HG03039 (cell line): ENCODE measurements around the gene HOXD8.

Experiments
- ATAC-seq: cut with Tn5 transposase; IDR thresholded peaks from one replicate; pipeline ENCODE4 v1.9.1; 2021; ENCODE audit warnings: mild to moderate bottlenecking, moderate library complexity; ENCODE audit not compliant: unreplicated experiment

Gene HOXD8

DNA sequence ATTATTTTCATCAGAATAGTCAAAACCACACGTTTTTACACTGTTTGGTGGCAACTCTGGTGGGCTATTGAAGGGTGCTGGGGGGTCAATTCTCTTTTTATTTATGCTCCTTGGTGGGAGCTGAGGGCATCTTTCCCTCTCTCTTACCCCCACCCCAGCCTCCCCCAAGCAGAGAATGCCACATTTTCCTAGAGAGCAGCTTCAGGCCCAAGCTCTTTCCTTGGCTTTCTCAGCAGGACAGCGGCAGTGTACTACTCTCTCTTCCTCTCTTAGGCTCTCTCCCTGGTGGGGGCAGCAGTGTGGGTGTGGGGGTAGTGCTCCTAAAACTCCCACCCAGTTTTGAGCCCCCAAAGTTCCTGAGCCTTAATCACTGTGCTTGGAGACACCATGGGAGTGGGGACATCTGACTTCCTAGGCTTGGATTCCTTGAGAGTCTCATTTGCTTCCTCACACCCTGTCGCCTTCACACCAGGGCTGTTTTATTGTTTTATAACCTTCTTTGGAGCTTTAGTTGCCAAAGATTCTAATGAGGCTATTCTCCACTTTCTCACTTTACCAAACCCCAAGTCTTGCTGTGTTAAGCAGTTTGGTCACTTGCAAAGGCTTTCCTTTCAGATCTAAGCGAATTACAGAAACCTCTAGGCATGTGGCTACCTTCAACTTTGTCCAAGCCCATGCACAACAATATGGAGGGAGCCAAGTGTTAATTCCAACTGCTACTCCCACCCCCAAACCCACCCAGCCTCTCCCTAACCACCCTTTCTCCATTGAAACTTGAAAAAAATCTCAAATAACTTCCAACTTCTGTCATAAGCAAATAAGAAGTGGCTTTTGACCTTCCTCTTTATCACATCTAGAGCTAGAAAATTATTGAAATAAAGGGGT lies 15.8 kb downstream of the HOXD8 start:
- ATAC-seq = no peak

DNA sequence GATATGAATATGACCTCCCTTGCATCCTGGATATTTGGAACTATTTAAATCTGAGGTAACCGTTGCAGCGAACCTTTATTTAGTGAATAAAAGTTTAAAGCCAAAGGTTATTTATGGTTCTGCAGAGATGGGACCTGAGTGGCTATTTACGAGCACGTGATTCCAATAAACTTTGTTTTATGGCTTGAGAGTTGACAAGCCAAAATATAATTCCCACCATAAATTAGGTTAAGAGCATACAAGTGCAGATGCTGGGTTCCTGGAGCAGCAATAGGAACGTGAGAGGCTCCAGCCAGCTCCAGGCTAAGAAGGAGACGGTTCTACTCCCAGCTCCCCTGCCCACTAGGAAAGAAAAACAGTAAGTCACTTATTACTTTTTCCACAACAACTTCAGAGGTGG lies 16.6 kb downstream of the HOXD8 start:
- no peak for ATAC-seq

DNA sequence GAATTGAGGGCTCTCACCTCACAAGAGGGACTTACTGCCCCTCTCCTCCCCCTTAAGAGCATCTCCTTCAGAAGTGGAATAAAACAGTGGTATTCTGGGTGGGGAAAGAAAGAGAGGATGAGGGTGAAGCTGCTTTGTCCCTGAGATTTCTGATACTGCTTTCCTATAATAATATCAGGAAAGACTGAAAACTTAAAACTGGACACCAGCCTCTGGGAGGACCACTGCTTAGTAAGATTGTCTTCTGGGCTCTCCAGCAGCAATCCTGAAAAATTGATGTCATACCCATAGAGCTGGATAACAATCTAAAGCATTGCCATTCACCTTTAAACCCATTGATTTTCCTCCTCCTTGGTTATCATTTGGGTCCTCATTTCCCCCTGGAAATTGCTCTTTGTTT lies 17.1 kb downstream of the HOXD8 start:
- ATAC-seq = no peak

DNA sequence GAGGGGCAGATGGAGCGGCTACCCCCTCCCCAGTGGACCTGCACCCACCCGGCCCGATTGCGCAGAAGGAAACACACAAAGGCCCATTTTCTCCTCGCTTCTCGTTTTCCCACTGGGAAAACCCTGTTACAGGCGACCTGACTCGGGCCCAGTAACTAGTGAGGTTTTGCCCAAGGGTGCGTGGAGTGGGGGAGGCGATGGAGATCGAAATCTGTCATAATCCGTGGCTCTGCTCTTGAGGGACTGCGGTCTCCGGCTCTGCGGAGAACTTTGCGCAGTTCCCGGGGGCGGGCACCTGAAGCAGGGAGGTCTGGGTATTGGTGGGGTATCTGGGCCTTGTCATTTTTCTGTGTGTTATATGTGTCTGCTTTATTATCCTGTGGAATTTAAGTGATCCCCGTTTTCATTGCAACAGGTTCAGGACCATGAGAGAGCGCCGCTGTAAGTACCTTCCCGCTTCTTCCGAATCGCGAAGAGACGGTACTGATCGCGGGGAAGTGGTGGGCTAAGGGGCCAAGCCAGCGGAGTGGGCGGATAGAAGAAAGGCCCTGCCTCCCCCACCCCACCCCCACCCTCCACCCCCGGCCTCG lies 17.8 kb downstream of the HOXD8 start:
- no peak for ATAC-seq

DNA sequence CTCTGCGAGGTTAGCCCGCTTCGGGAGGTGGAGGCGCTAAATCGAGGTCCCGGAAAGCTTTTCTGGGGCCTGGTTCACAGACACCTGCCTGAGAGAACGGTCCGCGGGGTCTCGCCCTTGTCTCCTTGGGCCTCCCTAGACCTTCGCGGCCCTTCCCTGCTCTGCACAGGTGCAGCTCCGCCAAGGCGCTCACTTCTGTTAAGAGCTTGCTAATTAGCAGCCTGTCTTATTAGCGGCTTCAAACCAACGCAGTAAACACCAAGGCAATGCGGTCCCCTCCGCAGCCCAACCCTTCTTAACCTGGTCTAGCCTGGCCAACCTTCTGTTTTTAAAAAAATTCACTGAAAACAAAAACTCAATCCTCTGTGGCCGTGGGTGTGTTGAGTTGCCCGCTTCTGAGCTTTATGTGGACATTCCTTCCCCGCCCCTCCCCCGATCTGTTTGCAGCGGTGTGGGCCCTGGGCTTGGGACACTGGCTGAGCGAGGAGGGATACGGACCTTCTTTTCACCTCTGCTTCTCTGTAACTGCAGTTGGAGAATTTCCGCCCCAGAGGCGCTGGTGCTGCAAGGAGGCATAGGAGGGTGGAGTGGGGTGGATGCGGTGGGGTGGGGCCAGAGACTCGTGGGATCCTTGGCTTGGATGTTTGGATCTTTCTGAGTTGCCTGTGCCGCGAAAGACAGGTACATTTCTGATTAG lies 18.4 kb downstream of the HOXD8 start:
- no peak for ATAC-seq

DNA sequence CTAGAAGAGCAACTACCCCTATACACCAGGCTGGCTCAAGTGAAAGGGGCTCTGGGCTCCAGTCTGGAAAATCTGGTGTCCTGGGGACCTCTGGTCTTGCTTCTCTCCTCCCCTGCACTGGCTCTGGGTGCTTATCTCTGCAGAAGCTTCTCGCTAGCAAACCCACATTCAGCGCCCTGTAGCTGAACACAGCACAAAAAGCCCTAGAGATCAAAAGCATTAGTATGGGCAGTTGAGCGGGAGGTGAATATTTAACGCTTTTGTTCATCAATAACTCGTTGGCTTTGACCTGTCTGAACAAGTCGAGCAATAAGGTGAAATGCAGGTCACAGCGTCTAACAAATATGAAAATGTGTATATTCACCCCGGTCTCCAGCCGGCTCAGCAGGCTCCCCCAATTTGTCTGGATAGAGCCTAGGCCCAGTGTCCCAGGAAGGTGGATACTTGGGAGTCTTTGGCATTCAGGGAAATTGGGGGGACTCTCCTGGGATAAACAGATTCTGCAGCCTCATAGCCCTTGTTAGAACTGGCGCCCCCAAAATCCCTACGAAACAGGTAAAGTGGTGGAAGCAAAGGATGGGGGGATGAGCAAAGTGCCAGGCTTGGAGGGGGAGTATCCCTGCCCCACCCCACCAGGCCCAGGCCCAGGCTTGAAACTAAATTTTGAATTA lies 19.4 kb downstream of the HOXD8 start:
- ATAC-seq = no peak

DNA sequence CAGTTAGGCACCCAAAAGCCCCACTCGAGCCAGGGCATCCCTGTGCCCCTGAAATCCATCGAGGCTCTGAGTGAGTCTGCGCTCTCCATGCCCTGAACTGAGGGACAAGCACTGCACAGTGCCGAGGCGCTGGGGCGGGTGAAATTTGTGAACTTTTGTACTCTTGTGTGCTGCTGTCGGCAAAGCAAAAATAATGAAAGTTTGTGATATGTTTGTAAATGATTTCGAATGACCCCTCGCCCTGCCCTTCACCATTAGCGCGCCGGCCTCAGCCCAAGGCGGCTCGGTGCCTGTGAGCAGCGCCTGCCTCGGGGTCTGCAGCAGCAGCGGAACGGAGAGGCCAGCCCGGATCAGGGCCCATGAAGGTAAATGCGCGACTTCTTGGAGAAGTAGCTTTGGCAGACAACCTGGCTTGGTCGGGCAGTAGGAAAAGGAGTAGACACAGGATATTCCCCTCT lies 20.0 kb downstream of the HOXD8 start:
- no peak for ATAC-seq

DNA sequence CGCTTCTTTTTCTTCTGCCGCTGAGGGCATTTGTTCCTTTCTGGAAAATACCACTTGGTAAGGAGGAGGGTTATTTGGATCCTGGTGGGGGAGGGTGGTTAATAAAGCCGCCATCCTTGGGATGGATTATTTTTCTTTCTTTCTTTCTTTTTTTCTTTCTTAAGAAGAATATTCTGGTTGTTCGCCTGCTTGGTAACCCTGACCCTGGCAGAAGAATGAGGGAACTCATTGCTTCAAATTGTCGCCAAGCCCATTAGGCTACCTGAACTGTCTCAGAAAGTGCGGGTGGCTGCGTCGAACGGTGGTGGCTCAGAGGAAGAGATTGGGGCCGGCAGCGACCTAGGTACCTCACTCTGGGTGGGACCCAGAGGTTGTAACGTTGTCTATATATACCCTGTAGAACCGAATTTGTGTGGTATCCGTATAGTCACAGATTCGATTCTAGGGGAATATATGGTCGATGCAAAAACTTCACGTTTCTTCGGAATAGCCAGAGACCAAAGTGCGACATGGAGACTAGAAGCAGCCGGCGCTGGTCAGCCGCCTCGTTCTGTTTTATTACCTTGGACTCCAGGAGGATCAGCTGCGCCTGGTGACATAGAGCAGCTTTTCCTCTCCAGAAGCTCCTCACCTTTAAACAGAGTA lies 20.6 kb downstream of the HOXD8 start:
- ATAC-seq = no peak

DNA sequence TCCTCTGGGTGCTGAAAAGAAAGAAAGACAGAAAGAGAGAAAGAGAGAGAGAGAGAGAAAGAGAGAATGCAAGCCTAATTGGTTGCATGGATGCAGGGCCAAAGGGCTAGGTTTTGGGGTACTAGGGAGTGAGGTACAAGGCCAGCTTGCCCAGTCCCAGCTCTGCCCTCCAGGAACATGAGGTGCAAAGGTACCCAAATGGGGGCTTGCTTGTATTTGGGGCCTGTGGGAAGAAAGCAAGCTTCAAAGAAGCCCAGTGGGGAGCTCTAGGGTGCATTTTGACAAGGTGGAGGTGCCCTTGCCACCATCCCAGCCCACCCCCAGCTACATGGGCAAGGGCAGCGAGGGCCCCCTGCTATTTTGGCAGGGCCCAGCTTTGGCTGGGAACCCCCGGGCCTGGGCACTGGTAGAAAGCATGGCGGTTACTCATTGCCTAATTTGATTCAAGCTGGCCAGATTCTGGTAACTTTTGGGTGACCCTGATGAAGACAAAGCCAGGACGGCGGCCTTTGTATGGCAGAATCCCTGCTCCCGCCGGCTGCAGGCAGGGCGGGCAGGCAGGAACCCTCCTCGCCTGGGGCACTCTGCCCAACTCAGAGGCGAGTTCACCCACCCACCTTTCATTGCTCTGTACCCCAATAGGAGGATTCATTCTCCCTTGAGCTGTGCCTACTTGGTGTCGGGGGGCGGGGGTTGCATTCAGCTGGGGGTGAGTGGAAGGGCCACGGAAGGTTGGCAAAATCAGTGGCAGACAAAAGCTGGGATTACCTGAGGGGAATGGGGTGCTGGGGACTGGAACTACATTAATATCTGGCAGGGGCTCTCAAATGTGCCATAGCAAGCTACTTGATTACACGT lies 21.3 kb downstream of the HOXD8 start:
- ATAC-seq = no peak

DNA sequence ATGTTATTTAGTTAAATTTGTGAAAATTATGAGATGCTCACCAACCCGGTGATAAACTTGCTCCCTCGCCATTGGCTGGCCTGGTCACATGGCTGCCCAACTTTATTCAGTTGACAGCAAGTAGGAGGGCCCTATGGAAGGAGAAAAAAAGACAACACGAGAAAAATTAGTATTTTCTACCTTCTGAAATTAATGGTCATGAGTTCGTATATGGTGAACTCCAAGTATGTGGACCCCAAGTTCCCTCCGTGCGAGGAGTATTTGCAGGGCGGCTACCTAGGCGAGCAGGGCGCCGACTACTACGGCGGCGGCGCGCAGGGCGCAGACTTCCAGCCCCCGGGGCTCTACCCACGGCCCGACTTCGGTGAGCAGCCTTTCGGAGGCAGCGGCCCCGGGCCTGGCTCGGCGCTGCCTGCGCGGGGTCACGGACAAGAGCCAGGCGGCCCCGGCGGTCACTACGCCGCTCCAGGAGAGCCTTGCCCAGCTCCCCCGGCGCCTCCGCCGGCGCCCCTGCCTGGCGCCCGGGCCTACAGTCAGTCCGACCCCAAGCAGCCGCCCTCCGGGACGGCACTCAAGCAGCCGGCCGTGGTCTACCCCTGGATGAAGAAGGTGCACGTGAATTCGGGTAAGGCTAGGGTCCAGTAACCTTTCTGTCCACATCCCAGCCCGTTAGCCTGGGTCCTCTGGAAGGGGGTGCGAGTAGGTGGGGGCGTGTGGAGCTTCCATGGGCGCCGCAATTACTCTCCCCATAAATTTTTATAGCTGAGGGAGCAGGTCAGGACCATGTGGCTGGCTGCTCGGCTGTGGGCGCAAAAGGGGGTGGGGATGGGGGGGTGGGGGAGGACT lies 22.2 kb downstream of the HOXD8 start, which contains the start of gene HOXD4:
TSS of gene HOXD4 (plus strand) at position 109 of the 846 bp plus-strand sequence. CDS start at position 193, 84 bp downstream.
- no peak for ATAC-seq

DNA sequence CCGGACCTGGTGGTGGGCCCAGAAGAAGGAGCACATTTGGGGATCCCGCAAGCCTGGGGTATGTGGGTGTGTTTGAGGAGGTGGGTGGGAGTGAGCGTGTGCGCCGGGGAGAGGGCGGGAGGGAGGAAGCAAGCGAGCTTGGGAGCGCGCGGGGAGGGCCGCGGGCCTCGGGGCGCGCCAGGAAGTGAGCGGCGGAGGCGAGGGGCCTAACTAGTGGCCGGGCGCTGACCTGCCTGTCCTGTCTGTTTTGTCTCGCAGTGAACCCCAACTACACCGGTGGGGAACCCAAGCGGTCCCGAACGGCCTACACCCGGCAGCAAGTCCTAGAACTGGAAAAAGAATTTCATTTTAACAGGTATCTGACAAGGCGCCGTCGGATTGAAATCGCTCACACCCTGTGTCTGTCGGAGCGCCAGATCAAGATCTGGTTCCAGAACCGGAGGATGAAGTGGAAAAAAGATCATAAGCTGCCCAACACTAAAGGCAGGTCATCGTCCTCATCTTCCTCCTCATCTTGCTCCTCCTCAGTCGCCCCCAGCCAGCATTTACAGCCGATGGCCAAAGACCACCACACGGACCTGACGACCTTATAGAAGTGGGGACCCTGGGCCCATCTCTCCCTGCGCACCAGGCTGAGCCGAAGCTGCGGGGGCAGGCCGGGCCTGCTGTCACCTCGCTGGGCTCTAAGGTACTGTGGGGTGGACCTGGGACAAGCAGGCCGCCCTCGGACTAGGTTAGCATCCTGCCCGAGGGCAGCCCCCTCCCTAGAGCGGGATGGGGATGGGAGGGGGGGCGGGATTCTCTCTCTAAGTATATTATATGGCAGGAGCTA lies 23.1 kb downstream of the HOXD8 start:
- ATAC-seq = no peak

DNA sequence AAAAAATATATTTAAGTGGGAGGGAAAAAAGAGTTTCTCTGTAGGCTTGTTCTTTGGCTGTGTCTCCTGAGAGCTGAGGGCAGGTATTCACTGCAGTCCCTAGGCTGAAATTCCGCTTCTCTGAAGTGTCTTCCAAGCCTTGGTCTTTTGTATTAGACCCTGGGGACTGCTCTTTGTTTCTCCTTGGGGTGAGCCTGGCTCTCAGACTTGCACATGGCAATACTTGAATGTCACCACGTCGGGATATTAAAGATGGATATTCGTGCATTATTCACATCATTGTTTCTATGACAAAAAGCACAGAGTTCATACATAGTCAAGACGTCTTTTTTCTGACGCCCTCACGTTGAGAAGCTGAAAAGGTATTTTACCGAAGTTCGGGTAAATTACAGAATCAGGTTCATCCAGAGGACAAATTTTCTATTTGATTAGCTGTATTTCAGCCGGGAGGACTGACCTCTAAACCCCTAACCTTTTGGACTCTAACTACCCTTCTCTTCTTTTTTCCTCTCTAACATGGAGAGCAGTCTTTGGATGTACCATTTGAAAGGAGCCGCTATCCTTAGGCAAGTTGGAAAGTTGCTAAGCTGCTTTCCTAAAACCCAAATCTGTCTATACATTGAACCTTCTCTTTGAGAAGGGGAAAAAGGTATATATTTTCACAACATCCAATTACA lies 25.2 kb downstream of the HOXD8 start:
- no peak for ATAC-seq

DNA sequence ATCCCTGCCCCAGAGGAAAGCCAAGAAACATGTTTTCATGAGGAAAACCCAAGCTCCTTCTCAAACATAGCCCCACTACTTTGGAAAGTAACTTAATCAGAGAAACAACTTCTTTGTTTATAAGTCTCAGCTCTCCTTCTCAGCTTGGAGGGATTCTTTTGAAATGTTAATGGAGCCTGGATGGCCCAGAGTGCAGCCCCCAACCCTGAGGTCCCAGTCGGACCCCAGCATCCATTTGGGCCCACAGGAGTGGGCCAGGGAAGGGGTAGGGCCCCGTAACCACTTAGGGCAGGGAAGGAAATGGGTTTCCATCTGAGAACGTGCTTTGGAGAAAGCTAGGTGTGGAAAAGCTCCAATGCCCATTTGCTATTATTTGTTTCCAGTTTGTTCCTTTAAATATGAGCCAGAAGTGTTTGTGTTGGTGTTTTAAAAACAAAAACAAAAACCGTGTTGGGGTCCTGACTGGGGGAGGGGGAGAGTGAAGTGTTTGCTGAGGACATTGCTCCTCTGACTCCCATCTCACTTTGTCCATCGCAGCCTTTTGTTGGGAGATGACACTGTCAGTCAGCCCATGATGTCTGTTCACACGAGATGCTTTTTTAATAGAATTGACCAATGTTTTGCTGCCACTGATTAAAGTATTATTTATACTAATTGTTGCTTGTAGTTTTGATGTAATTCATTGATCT lies 26.0 kb downstream of the HOXD8 start:
- no peak for ATAC-seq

DNA sequence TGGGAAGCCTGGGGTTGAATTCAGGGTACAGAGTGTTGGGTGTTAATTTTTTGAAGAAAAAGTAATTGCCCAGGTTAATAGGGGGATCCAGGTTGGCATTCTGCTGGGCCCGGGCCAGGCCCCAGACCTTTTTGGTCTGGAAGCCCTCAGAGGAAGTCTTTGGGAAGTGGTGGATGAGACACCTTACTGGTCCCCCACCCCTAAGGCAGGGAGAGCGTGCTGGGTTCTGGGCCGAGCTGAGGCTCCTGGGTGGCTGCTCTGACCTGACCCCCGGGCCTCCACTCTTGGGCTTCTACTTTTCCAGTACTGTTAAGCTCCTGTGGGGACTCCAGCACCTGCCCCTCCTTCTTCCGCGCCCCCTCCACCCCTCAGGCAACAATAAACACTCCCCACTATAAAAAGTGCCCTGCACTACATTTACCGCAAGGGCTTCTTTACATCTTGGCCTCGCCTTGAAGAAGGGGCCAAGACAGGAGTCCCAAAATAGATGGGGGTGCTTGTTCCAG lies 26.8 kb downstream of the HOXD8 start:
- ATAC-seq = no peak

DNA sequence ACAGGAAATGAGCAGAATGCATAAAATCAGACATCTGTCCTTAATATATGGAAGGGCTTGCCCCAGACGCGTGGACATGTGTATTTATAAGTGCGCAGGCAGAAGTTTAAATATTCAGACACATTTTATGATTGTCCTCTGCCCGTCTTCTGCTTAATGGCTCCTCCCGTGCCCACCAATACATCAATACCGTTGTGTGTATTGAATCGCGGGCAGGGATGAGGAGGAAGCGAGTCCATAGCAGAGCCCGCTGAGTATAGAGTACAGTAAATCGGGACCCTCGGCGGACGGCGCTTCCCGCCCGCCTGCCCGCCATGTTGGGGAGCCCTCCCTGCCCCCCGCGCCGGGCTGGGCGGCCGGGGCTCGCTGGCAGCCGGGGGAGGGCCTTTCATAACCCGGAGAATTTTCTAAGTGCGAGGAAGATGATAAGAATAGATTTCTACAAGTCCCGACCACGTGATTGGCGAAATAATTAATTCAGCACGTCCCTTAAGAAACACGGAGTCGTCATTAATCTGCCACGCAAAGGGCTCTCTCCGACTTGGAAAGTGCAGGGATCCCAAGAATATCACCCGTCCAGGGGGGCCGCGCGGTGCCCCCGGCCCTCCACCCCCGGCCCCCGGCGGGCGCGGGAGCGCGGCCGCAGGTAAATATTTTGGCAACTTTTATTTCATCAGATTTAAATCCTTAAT lies 27.4 kb downstream of the HOXD8 start, which contains the start of gene HOXD3:
TSS of gene HOXD3 (plus strand) at position 501 of the 692 bp plus-strand sequence. CDS start 11,808 bp downstream, outside the sequence.
- ATAC-seq = no peak
